ENCODE measurements around the gene DSG2.

DSG2 gene

DNA sequence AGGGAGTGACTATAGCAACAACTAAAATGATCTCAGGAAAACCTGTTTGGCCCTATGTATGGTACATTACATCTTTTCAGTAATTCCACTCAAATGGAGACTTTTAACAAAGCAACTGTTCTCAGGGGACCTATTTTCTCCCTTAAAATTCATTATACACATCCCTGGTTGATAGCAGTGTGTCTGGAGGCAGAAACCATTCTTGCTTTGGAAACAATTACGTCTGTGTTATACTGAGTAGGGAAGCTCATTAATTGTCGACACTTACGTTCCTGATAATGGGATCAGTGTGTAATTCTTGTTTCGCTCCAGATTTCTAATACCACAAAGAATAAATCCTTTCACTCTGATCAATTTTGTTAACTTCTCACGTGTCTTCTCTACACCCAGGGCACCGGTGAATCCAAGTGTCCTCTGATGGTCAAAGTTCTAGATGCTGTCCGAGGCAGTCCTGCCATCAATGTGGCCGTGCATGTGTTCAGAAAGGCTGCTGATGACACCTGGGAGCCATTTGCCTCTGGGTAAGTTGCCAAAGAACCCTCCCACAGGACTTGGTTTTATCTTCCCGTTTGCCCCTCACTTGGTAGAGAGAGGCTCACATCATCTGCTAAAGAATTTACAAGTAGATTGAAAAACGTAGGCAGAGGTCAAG, 94.7 kb downstream of the DSG2 start:
- DNase-seq: no peak

- DNase-seq: no peak
These were observed 97.3 kb downstream of the DSG2 start for GRCh38 chr18:31595121-31595771.

DNA sequence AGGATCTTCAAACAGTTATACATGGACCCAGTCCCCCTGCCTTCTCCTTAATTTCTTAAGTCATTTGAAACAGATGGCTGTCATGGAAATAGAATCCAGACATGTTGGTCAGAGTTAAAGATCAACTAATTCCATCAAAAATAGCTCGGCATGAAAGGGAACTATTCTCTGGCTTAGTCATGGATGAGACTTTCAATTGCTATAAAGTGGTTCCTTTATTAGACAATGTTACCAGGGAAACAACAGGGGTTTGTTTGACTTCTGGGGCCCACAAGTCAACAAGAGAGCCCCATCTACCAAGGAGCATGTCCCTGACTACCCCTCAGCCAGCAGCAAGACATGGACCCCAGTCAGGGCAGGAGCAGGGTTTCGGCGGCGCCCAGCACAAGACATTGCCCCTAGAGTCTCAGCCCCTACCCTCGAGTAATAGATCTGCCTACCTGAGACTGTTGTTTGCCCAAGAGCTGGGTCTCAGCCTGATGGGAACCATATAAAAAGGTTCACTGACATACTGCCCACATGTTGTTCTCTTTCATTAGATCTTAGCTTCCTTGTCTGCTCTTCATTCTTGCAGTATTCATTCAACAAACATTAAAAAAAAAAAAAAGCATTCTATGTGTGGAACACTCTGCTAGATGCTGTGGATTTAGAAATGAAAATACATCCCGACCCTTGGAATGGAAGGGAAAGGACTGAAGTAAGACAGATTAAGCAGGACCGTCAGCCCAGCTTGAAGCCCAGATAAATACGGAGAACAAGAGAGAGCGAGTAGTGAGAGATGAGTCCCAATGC, 98.3 kb downstream of the DSG2 start:
- DNase-seq: no peak

DNA sequence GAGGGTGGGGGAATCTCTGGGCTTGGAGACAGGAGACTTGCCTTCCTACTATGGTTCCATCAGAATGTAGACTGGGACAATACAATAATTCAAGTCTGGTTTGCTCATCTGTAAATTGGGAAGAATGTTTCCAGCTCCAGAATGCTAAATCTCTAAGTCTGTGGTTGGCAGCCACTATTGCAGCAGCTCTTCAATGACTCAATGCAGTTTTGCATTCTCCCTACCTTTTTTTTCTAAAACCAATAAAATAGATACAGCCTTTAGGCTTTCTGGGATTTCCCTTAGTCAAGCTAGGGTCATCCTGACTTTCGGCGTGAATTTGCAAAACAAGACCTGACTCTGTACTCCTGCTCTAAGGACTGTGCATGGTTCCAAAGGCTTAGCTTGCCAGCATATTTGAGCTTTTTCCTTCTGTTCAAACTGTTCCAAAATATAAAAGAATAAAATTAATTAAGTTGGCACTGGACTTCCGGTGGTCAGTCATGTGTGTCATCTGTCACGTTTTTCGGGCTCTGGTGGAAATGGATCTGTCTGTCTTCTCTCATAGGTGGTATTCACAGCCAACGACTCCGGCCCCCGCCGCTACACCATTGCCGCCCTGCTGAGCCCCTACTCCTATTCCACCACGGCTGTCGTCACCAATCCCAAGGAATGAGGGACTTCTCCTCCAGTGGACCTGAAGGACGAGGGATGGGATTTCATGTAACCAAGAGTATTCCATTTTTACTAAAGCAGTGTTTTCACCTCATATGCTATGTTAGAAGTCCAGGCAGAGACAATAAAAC, 100.2 kb downstream of the DSG2 start:
- no peak for DNase-seq
